Kidney (tissue), 14 donors: ENCODE results near the gene ARL2. TPM values are rescaled to one million over a fixed set of nuclear protein-coding genes. Genes with fewer than 3 reads are reported as not detected.

Source experiments
- DNase-seq, 5 donors: peaks; one replicate each; pipeline ENCODE4 v3.0.0-alpha.2; 2013 to 2020
- FAIRE-seq: peaks from 2 replicates; lab custom pipeline; 2012; peaks lifted over from hg19 to GRCh38; lab: Jason Lieb, UNC
- H3K27ac ChIP-seq, 2 donors: one replicate each; pipeline ENCODE4 v1.7.0; 2013; ENCODE audit warnings: low read depth in 2 of 2, low read length in 2 of 2, inconsistent platforms in 1 of 2
- H3K27me3 ChIP-seq: one replicate; pipeline ENCODE4 v1.7.1; 2013; ENCODE audit warnings: low read length, inconsistent platforms; ENCODE audit not compliant: control insufficient read depth, insufficient read depth
- H3K36me3 ChIP-seq, 3 donors: one replicate each; pipeline versions ENCODE4 v1.7.0 to v1.7.1; 2013; ENCODE audit warnings: low read length in 3 of 3, control low read depth in 1 of 3, inconsistent platforms in 1 of 3; ENCODE audit not compliant: insufficient read depth in 3 of 3, control insufficient read depth in 2 of 3
- H3K4me1 ChIP-seq, 3 donors: one replicate each; pipeline versions ENCODE4 v1.7.0 to v1.7.1; 2013; ENCODE audit warnings: low read length in 3 of 3, inconsistent platforms in 1 of 3, low read depth in 1 of 3; ENCODE audit not compliant: control insufficient read depth in 2 of 3, insufficient read depth in 2 of 3
- H3K4me3 ChIP-seq, 3 donors: one replicate each; pipeline versions ENCODE4 v1.7.0 to v1.8.1; 2013; ENCODE audit warnings: low read length in 3 of 3, control low read depth in 1 of 3, inconsistent platforms in 1 of 3
- H3K9ac ChIP-seq, 3 donors: one replicate each; pipeline versions ENCODE4 v1.7.0 to v1.7.1; 2013; ENCODE audit warnings: low read length in 3 of 3, control low read depth in 1 of 3, inconsistent platforms in 1 of 3
- H3K9me3 ChIP-seq, 3 donors: one replicate each; pipeline versions ENCODE4 v1.7.0 to v1.7.1; 2013; ENCODE audit warnings: low read length in 3 of 3, control low read depth in 1 of 3, inconsistent platforms in 1 of 3; ENCODE audit not compliant: control insufficient read depth in 2 of 3, insufficient read depth in 1 of 3
- CTCF ChIP-seq: IDR thresholded peaks from 3 replicates; pipeline ENCODE4 v1.5.1; 2012; ENCODE audit warnings: mild to moderate bottlenecking, moderate library complexity, borderline replicate concordance; ENCODE audit not compliant: insufficient read depth; ENCODE audit errors: extremely low read depth
- intact Hi-C: fragments of 100-400 bp; cut with DNase I; formaldehyde crosslinking; loops from one replicate; pipeline ENCODE4 v1.11.1; 2022
- polyA plus RNA-seq: library from polyadenylated mRNA; stranded (reverse); fragments of 350-450 nt; fragmentation: Illumina TruSeq; extraction: RNeasy Lipid Tissue Mini Kit (QIAGEN cat#74804); gene quantifications from one replicate; pipeline ENCODE4 v1.2.3, GENCODE V29; 2014; ENCODE audit warnings: low read depth, low replicate concordance; ENCODE audit not compliant: insufficient read depth
- total RNA-seq: library from RNA; stranded (reverse); fragmentation: NEBNext Ultra II Directional; extraction: Animal tissue kit (Norgen Biotek cat#: 25700); gene quantifications from one replicate; pipeline ENCODE4 v1.2.1, GENCODE V29; 2021
- donor health status: control.
- donor health status: control.
- donor health status: control.
- donor health status: control.
- donor health status: control.
- donor health status: DM: yes; HTN: yes; CAD: no.
- donor health status: Normal renal cell carcinoma (clear cell type).

ARL2 gene
- total and polyA plus RNA-seq, 2 donors from 2014 or later: 91.6 to 284 TPM

GRCh38 chr11:65026810-65027209, 12.8 kb downstream of the ARL2 start:
- intact Hi-C loops: no loop called here
- no peak for DNase-seq
- peak overlapping the region; percentile 65 to 88 for H3K27ac ChIP-seq
- peak overlapping the region; percentile 64 to 80 (median 68) for H3K4me3 ChIP-seq
- no peaks in the 10 kb centered on the region for H3K27me3 ChIP-seq
- H3K9ac ChIP-seq: peak overlapping the region; percentile 54 to 71 (median 54)
- H3K4me1 ChIP-seq: peaks cover 0 to 9% (median 3%) of the 10 kb centered on the region in 3 donors
- H3K36me3 ChIP-seq: peaks cover 0 to 1% (median 1%) of the 10 kb centered on the region in 3 donors
- FAIRE-seq: no peak
- no peaks in the 10 kb centered on the region for H3K9me3 ChIP-seq
- TF ChIP-seq CTCF: no peak

DNA sequence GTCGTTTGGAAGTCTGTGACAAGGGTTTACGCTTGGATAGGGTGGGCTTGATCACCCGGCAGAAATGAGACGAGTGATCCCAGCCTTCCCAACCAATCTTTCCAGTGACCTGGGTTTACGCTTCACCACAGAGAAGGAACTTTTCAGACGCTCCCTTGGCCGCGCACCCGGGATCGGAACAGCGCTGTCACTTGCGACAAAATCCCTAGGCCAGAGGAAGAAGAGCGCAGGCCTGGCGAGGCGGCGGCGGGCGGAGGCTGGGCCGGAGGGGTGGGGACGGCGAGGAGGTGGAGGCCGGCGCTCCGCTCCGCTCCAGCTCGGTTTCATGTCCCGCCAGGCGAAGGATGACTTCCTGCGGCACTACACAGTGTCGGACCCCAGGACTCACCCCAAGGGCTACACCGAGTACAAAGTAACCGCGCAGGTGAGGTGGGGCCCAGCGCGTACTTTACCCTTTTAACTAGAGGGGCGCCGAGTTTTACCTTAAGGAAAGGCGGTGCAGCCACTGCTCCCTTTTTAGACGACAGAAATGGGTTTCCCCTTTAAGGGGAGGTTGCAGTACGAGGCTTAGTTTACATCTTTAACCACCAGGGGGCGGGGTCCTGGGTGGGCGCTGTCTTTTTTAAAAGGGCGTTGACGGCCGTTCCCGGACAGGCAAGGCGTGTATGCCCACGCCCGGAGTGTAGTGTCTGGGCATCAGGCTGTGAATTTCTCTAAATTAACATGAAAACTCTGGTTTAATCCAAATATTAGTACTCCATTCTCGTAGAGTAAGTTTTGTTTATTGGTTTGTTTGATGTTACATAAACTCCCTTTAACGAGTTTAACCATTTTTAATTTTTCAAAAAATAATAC, 13.5 kb downstream of the ARL2 start, which contains the start of gene SNX15:
SNX15 (plus strand) TSS at position 227 of the 855 bp plus-strand sequence; CDS start at position 326, 99 bp downstream.
- intact Hi-C loops: no loop called here
- peak within 1 kb of the TSS; percentile 54 to 71 (median 54) for H3K9ac ChIP-seq

GRCh38 chr11:65032216-65032615, 18.3 kb downstream of the ARL2 start:
- TF ChIP-seq CTCF: no peak
- DNase-seq: no peak
- no peak for FAIRE-seq
- Histone ChIP-seq H3K27ac (no peak overlapping the region), H3K27me3 (no peaks in the 10 kb centered on the region), H3K9me3 (no peaks in the 10 kb centered on the region), H3K4me1 (peaks cover 0 to 4% (median 0%) of the 10 kb centered on the region in 3 donors), H3K4me3 (no peak overlapping the region), H3K9ac (no peak overlapping the region), H3K36me3 (peaks cover 0 to 18% (median 14%) of the 10 kb centered on the region in 3 donors)
- intact Hi-C loops: no loop called here

More for the DNA sequence above, 13.5 kb downstream of the ARL2 start, which contains the start of gene SNX15:
- Histone ChIP-seq H3K4me1 (peaks cover 0 to 9% (median 3%) of the 10 kb centered on the region in 3 donors), H3K27me3 (no peaks in the 10 kb centered on the region), H3K4me3 (peak within 1 kb of the TSS; percentile 64 to 80 (median 68)), H3K27ac (peak within 1 kb of the TSS; percentile 88 to 93), H3K9me3 (no peaks in the 10 kb centered on the region), H3K36me3 (peaks cover 0 to 6% (median 5%) of the 10 kb centered on the region in 3 donors)
- peak; percentile 55 for TF ChIP-seq CTCF
- FAIRE-seq (no peak), DNase-seq (peak; percentile 95 to 99 (median 97))
